ENCODE data around the gene NTN1.

NTN1 gene

GRCh38 chr17:9038380-9038779, 17.1 kb downstream of the NTN1 start:
- DNase-seq = no peak

GRCh38 chr17:9044772-9045463, 23.6 kb downstream of the NTN1 start:
- DNase-seq = peak; percentile 12 to 61

GRCh38 chr17:9050801-9051401, 29.6 kb downstream of the NTN1 start:
- DNase-seq = no peak

- DNase-seq = no peak
These were observed 30.3 kb downstream of the NTN1 start for GRCh38 chr17:9051561-9051960.

- no peak for DNase-seq
These were observed 31.6 kb downstream of the NTN1 start for GRCh38 chr17:9052921-9053320.

- DNase-seq = no peak
These were observed 32.1 kb downstream of the NTN1 start for GRCh38 chr17:9053406-9053805.

GRCh38 chr17:9054126-9054975, 33.0 kb downstream of the NTN1 start:
- DNase-seq = no peak

- DNase-seq = no peak
These were observed 34.0 kb downstream of the NTN1 start for GRCh38 chr17:9055281-9055680.

GRCh38 chr17:9056566-9056965, 35.3 kb downstream of the NTN1 start:
- no peak for DNase-seq

- no peak for DNase-seq
These were observed 36.0 kb downstream of the NTN1 start for GRCh38 chr17:9057310-9057709.

- no peak for DNase-seq
These were observed 41.1 kb downstream of the NTN1 start for GRCh38 chr17:9062399-9062902.

GRCh38 chr17:9064311-9064834, 43.1 kb downstream of the NTN1 start:
- DNase-seq = no peak

GRCh38 chr17:9071016-9071415, 49.7 kb downstream of the NTN1 start:
- DNase-seq = no peak

- no peak for DNase-seq
These were observed 50.6 kb downstream of the NTN1 start for GRCh38 chr17:9071811-9072498.

- DNase-seq = no peak
These were observed 51.5 kb downstream of the NTN1 start for GRCh38 chr17:9072696-9073339.

- no peak for DNase-seq
These were observed 52.8 kb downstream of the NTN1 start for GRCh38 chr17:9074131-9074530.

GRCh38 chr17:9079461-9080103, 58.3 kb downstream of the NTN1 start:
- no peak for DNase-seq

- DNase-seq = no peak
These were observed 59.1 kb downstream of the NTN1 start for GRCh38 chr17:9080296-9080914.

- no peak for DNase-seq
These were observed 59.7 kb downstream of the NTN1 start for GRCh38 chr17:9080983-9081382.

GRCh38 chr17:9086577-9086976, 65.3 kb downstream of the NTN1 start:
- DNase-seq = no peak

GRCh38 chr17:9087921-9088320, 66.6 kb downstream of the NTN1 start:
- DNase-seq = no peak

All from NCI-H446 (cell line).